IMR-90 (cell line): Measurements from ENCODE around the gene PDLIM5. TPM values are rescaled to one million over a fixed set of nuclear protein-coding genes. Genes with fewer than 3 reads are reported as not detected.

ENCODE experiments used
- ATAC-seq: fragments of 200-7000 bp; cut with Tn5 transposase; 2 replicates; pipeline ENCODE4 v1.9.1; 2020; ENCODE audit warnings: low read depth, mild to moderate bottlenecking, moderate library complexity
- BruUV-seq: library from RNA; stranded (reverse); fragments of 400-500 nt; replicated peaks from 2 replicates; lab custom pipeline; 2021; lab: Mats Ljungman, UMichigan
- CTCF ChIA-PET: fragments of 300-600 bp; formaldehyde crosslinking; extraction: SDS; loops from one replicate; lab custom pipeline; 2021; ENCODE audit warnings: antibody characterized with exemption; lab: Yijun Ruan, JAX
- POLR2A ChIA-PET: fragments of 300-600 bp; sonication (Branson Sonifier 250); formaldehyde crosslinking; loops from one replicate; lab custom pipeline; 2022; ENCODE audit warnings: antibody characterized with exemption; ENCODE audit not compliant: unreplicated experiment; lab: Charles Lee
- DNase-seq: peaks from one replicate; pipeline ENCODE4 v3.0.0; 2013
- H2AFZ ChIP-seq: replicated peaks from 2 replicates; pipeline ENCODE3; 2013; ENCODE audit warnings: low read length, mild to moderate bottlenecking; ENCODE audit not compliant: poor library complexity
- H2AK5ac ChIP-seq: 2 replicates; pipeline ENCODE4 v1.6.1; 2013; ENCODE audit warnings: low read depth, low read length, inconsistent platforms
- H2AK9ac ChIP-seq: replicated peaks from 2 replicates; pipeline ENCODE3; 2013; ENCODE audit warnings: mild to moderate bottlenecking, low read depth, low read length, moderate library complexity; ENCODE audit not compliant: poor library complexity
- H2BK120ac ChIP-seq: 2 replicates; pipeline ENCODE4 v1.6.1; 2013; ENCODE audit warnings: low read depth, low read length, inconsistent platforms
- H2BK15ac ChIP-seq: 3 replicates; pipeline ENCODE4 v1.6.1; 2013; ENCODE audit warnings: low read depth, low read length, inconsistent platforms
- H2BK20ac ChIP-seq: 2 replicates; pipeline ENCODE4 v1.6.1; 2013; ENCODE audit warnings: low read depth, mild to moderate bottlenecking, inconsistent platforms, low read length, moderate library complexity
- H2BK5ac ChIP-seq: 2 replicates; pipeline ENCODE4 v1.6.1; 2013; ENCODE audit warnings: mild to moderate bottlenecking, low read depth, low read length, inconsistent platforms; ENCODE audit not compliant: poor library complexity, severe bottlenecking
- H3K14ac ChIP-seq: replicated peaks from 2 replicates; pipeline ENCODE4 v1.6.1; 2013; ENCODE audit warnings: low read depth, low read length, inconsistent platforms
- H3K18ac ChIP-seq: 2 replicates; pipeline ENCODE4 v1.6.1; 2013; ENCODE audit warnings: low read depth, low read length, control low read depth
- H3K23ac ChIP-seq: 2 replicates; pipeline ENCODE4 v1.6.1; 2013; ENCODE audit warnings: low read depth, low read length, inconsistent platforms
- H3K27ac ChIP-seq: 2 replicates; pipeline ENCODE4 v1.5.1; 2013; ENCODE audit warnings: mild to moderate bottlenecking, control low read depth, low read length; ENCODE audit not compliant: insufficient read depth
- H3K27me3 ChIP-seq: 2 replicates; pipeline ENCODE4 v1.6.1; 2013; ENCODE audit warnings: low read length; ENCODE audit not compliant: control insufficient read depth, insufficient read depth
- H3K36me3 ChIP-seq: 2 replicates; pipeline ENCODE4 v1.6.1; 2013; ENCODE audit warnings: low read length, mixed read lengths; ENCODE audit not compliant: control insufficient read depth, insufficient read depth
- H3K4ac ChIP-seq: 2 replicates; pipeline ENCODE4 v1.6.1; 2013; ENCODE audit warnings: low read depth, low read length, inconsistent platforms
- H3K4me1 ChIP-seq: 2 replicates; pipeline ENCODE4 v1.6.1; 2013; ENCODE audit warnings: low read length, mixed read lengths; ENCODE audit not compliant: control insufficient read depth, insufficient read depth
- H3K4me2 ChIP-seq: 2 replicates; pipeline ENCODE4 v1.6.1; 2013; ENCODE audit warnings: low read depth, mild to moderate bottlenecking, control low read depth, low read length, moderate library complexity
- H3K4me3 ChIP-seq: 2 replicates; pipeline ENCODE4 v1.5.1; 2013; ENCODE audit warnings: low read depth, mild to moderate bottlenecking, control low read depth, low read length, moderate library complexity; ENCODE audit not compliant: insufficient read depth
- H3K56ac ChIP-seq: 2 replicates; pipeline ENCODE4 v1.6.1; 2013; ENCODE audit warnings: low read length, inconsistent platforms; ENCODE audit not compliant: insufficient read depth; ENCODE audit errors: extremely low read depth
- H3K79me1 ChIP-seq, 2 experiments: 2 replicates each; pipeline ENCODE4 v1.6.1; 2013; ENCODE audit warnings: low read length in 2 of 2, inconsistent platforms in 1 of 2, low read depth in 1 of 2
- H3K9ac ChIP-seq: 2 replicates; pipeline ENCODE4 v1.6.1; 2013; ENCODE audit warnings: low read depth, low read length, control low read depth
- H3K9me1 ChIP-seq: 2 replicates; pipeline ENCODE4 v1.6.1; 2013; ENCODE audit warnings: low read length, inconsistent platforms; ENCODE audit not compliant: insufficient read depth
- H3K9me3 ChIP-seq: 2 replicates; pipeline ENCODE4 v1.6.1; 2013; ENCODE audit warnings: low read length; ENCODE audit not compliant: control insufficient read depth, insufficient read depth
- H4K20me1 ChIP-seq: 2 replicates; pipeline ENCODE4 v1.6.1; 2013; ENCODE audit warnings: low read length, inconsistent platforms; ENCODE audit not compliant: insufficient read depth
- H4K5ac ChIP-seq: 2 replicates; pipeline ENCODE4 v1.6.1; 2013; ENCODE audit warnings: mild to moderate bottlenecking, low read depth, low read length, control low read depth
- H4K8ac ChIP-seq, 2 experiments: 2 replicates each; pipeline ENCODE4 v1.6.1; 2013; ENCODE audit warnings: low read depth in 2 of 2, low read length in 2 of 2, control low read depth in 1 of 2, inconsistent platforms in 1 of 2
- H4K91ac ChIP-seq: 2 replicates; pipeline ENCODE4 v1.6.1; 2013; ENCODE audit warnings: low read depth, low read length, inconsistent platforms; ENCODE audit not compliant: insufficient read depth
- BHLHE40 ChIP-seq: fragments of 150-350 bp; IDR thresholded peaks from 2 replicates; pipeline ENCODE4 v1.6.1; 2016; ENCODE audit warnings: mild to moderate bottlenecking, low read depth, low read length
- CTCF ChIP-seq: conservative IDR thresholded peaks from 2 replicates; pipeline ENCODE4 v1.5.1; 2012; ENCODE audit warnings: mild to moderate bottlenecking, low read depth, low read length, improper control_type of control experiment
- ELK1 ChIP-seq: fragments of 150-350 bp; IDR thresholded peaks from 2 replicates; pipeline ENCODE4 v1.6.1; 2016; ENCODE audit warnings: low read depth, mild to moderate bottlenecking, low read length, moderate library complexity, borderline replicate concordance
- FOS ChIP-seq: fragments of 150-350 bp; IDR thresholded peaks from 2 replicates; pipeline ENCODE4 v1.6.1; 2016; ENCODE audit warnings: low read depth, low read length
- MAZ ChIP-seq: IDR thresholded peaks from 2 replicates; pipeline ENCODE4 v1.6.1; 2012; ENCODE audit warnings: low read depth, mild to moderate bottlenecking, low read length, improper control_type of control experiment, moderate library complexity, borderline replicate concordance
- MXI1 ChIP-seq: IDR thresholded peaks from 2 replicates; pipeline ENCODE4 v1.6.1; 2012; ENCODE audit warnings: low read depth, mild to moderate bottlenecking, low read length, moderate library complexity, borderline replicate concordance
- NFE2L2 ChIP-seq: fragments of 150-350 bp; IDR thresholded peaks from 2 replicates; pipeline ENCODE4 v1.6.1; 2016; ENCODE audit warnings: low read depth, mild to moderate bottlenecking, low read length
- POLR2A ChIP-seq: IDR thresholded peaks from 2 replicates; pipeline ENCODE4 v1.6.1; 2012; ENCODE audit warnings: mild to moderate bottlenecking, low read depth, low read length
- RAD21 ChIP-seq: IDR thresholded peaks from 2 replicates; pipeline ENCODE4 v1.6.1; 2012; ENCODE audit warnings: low read length, improper control_type of control experiment
- RCOR1 ChIP-seq: IDR thresholded peaks from 2 replicates; pipeline ENCODE4 v1.6.1; 2012; ENCODE audit warnings: mild to moderate bottlenecking, low read length, improper control_type of control experiment; ENCODE audit not compliant: insufficient replicate concordance
- USF2 ChIP-seq: fragments of 150-350 bp; IDR thresholded peaks from 2 replicates; pipeline ENCODE4 v1.6.1; 2017; ENCODE audit warnings: mild to moderate bottlenecking, antibody characterized with exemption, low read length, low read depth
- WGBS, 2 experiments: methylation state at CpG; one replicate each; pipeline versions ENCODE4 v1.1.5 to v1.1.7; 2013; ENCODE audit warnings: missing lambda C conversion rate in 2 of 2; ENCODE audit not compliant: insufficient read length in 1 of 2; ENCODE audit errors: extremely low coverage in 2 of 2; 5-methylcytosine and 5-hydroxymethylcytosine counted together
- dilution Hi-C: fragments of 300-500 bp; cut with HindIII; formaldehyde crosslinking; loops from one replicate; pipeline ENCODE4 v1.14.3; 2018; ENCODE audit warnings: low sequenced_read_pairs; ENCODE audit not compliant: unreplicated experiment
- in situ Hi-C: fragments of 300-500 bp; cut with MboI; formaldehyde crosslinking; loops from 3 replicates; pipeline ENCODE4 v1.14.3; 2019; ENCODE audit warnings: low sequenced_read_pairs, inconsistent platforms, mixed read lengths
- intact Hi-C: fragments of 100-400 bp; cut with micrococcal nuclease; formaldehyde crosslinking; loops from 2 replicates; pipeline ENCODE4 v1.10.0; 2022
- polyA plus RNA-seq, 3 experiments: library from polyadenylated mRNA; depleted of rRNA; stranded (reverse); fragments of >200 nt; gene quantifications; 2 replicates each; pipeline ENCODE4 v1.2.3, GENCODE V29; 2012; ENCODE audit warnings: low replicate concordance in 1 of 3
- total RNA-seq: library from RNA; depleted of rRNA; stranded (reverse); fragments of >200 nt; gene quantifications from 2 replicates; pipeline ENCODE4 v1.2.3, GENCODE V29; 2012

PDLIM5 gene
- total and polyA plus RNA-seq, 2 of the 4 experiments (the other 2 are of a cell fraction): 96.5 to 188 TPM

DNA sequence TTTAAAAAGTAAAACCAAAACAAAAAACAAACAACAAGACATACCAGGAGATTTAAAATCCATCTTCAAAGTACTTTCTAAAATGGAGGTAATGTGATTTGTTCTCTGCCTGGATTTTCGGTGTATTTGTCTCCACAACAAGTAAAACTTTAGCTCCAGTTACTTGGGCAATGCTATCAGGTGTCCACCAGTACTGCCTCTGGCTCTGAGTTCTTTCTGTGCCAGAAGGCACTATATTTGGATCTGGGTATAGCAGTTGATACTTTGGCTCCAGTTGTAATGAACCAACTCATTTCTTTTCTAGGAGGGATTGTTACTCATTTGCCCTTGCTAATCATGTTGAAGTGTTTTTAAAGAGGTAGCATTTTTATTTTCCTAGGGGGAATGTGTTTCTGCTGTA is 9.5 kb upstream of the PDLIM5 start:
- Histone ChIP-seq H3K23ac (no peak overlapping the region), H4K20me1 (no peaks in the 10 kb centered on the region), H3K27ac (no peak overlapping the region), H2BK120ac (no peak overlapping the region), H3K27me3 (no peaks in the 10 kb centered on the region), H3K9ac (no peak overlapping the region), H2AFZ (no peak overlapping the region), H3K4ac (no peak overlapping the region), H3K9me3 (no peaks in the 10 kb centered on the region), H4K8ac (no peak overlapping the region), H3K36me3 (no peaks in the 10 kb centered on the region), H3K56ac (no peak overlapping the region), H3K9me1 (no peaks in the 10 kb centered on the region), H2AK9ac (no peak overlapping the region), H4K91ac (no peak overlapping the region), H2BK5ac (no peak overlapping the region), H2AK5ac (no peak overlapping the region), H2BK15ac (no peak overlapping the region), H3K18ac (no peak overlapping the region), H3K4me2 (no peak overlapping the region), H3K79me1 (no peaks in the 10 kb centered on the region), H2BK20ac (no peak overlapping the region), H3K4me3 (no peak overlapping the region), H3K14ac (no peak overlapping the region), H4K5ac (no peak overlapping the region), H3K4me1 (peaks cover 1% of the 10 kb centered on the region; the same call in 1 of the 2 replicates)
- POLR2A ChIA-PET: no interaction called here
- in situ Hi-C loops (no loop called here), intact Hi-C loops (no loop called here), dilution Hi-C loops (no loop called here)
- no peak for TF ChIP-seq RCOR1
- no peak for TF ChIP-seq MXI1
- TF ChIP-seq USF2: no peak
- no peak for TF ChIP-seq FOS
- TF ChIP-seq MAZ: no peak
- TF ChIP-seq BHLHE40: no peak
- no peak for TF ChIP-seq RAD21
- no peak for TF ChIP-seq POLR2A
- TF ChIP-seq CTCF: no peak
- TF ChIP-seq NFE2L2: no peak
- TF ChIP-seq ELK1: no peak
- no peak for ATAC-seq
- WGBS, 2 experiments: no CpG with 5 or more reads among the region's 1 CpG
- DNase-seq: no peak
- CTCF ChIA-PET: interaction anchor here (0.5 kb wide), 1 partner anchor 369 kb away, joined by 3 read pairs; no protein-coding TSS in a partner anchor
- BruUV-seq: no TSS peak
